Sciatic nerve (tissue), 2 donors: Measurements from ENCODE around the gene GPAM. TPM values are rescaled to one million over a fixed set of nuclear protein-coding genes. Genes with fewer than 3 reads are reported as not detected.

Experiments used
- ATAC-seq: fragments of 200-7000 bp; cut with Tn5 transposase; one replicate; pipeline ENCODE4 v1.9.1; 2020; ENCODE audit warnings: mild to moderate bottlenecking, moderate library complexity
- DNase-seq: peaks from one replicate; pipeline ENCODE4 v3.0.0-alpha.2; 2020; ENCODE audit warnings: low spot score
- intact Hi-C: fragments of 100-400 bp; cut with DNase I; formaldehyde crosslinking; loops from one replicate; pipeline ENCODE4 v1.14.2; 2022
- total RNA-seq: library from RNA; stranded (reverse); fragmentation: NEBNext Ultra II Directional; extraction: Animal tissue kit (Norgen Biotek cat#: 25700); gene quantifications from one replicate; pipeline ENCODE4 v1.2.1, GENCODE V29; 2021
- donor health status: DM: no; HTN: no; CAD: no.
- donor health status: DM: no; HTN: no; CAD: no.

Gene GPAM
- total RNA-seq, 1 donor from 2014 or later, result 71.9 TPM

DNA sequence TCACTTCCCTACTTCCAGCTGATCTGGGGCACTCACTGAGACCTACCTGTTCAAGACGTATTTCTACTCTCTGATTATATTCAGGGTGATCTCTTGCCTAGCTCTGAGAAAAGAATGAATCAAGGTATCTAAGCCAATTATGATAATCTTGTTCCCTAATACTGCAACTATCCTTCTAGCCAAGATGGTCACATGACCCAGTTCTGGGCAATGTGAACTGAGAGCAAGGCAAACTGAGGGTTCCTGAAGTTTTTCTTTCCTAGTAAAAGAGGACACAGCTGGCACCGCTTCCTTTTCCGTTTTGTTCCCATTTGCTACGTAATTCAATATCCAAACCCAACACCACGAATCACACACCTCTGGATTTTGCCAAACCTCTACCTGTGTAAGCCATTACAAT is 5.9 kb upstream of the GPAM start:
- ATAC-seq, result no peak
- intact Hi-C loops, result no loop called here

DNA sequence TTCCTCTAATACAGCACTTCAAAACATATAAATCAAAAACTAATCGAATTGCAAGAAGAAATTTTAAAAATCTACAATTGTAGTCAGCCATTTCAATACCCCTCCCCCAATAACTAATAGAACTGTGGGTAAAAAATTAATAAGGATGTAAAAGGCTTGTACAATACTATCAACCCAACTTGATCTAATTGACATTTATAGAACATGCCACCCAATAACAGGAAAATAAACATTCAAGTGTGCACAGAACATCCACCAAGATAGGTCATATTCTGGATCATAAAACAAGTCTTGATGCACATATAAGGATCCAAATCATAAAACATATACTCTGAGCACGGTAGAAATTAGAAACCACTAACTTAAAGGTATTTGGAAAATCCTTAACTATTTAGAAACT is 4.0 kb upstream of the GPAM start:
- no peak for DNase-seq
- intact Hi-C loops, result no loop called here
- no peak for ATAC-seq

More for the DNA sequence above, 5.9 kb upstream of the GPAM start:
- DNase-seq, result no peak

DNA sequence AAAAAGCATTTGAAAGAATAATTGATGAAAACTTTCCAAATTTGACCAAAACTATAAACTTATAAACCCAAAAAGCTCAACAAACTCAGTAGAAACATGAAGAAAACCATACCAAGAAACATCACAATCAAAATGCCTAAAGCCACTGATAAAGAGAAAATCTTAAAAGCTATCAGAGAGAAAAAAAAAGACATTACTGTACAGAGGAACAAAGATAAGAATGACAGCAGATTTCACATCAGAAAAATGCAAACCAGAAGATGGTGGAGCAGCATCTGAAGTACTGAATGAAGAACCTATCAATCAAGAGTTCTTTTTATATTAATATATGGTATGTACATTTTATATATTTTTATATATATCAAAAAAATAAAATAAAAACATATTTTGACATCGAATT is 2.4 kb upstream of the GPAM start:
- intact Hi-C loops, result no loop called here
- DNase-seq (no peak), ATAC-seq (no peak)

- ATAC-seq (no peak), DNase-seq (no peak)
- intact Hi-C loops, result no loop called here
Measured at GRCh38 chr10:112184379-112184778, 814 bp upstream of the GPAM start.

GRCh38 chr10:112184052-112184371 is 447 bp upstream of the GPAM start:
- intact Hi-C loops, result no loop called here
- no peak for ATAC-seq
- DNase-seq, result no peak

- no peak for ATAC-seq
- intact Hi-C loops, result no loop called here
- no peak for DNase-seq
Measured at GRCh38 chr10:112182784-112183328, 709 bp downstream of the GPAM start.

- no peak for DNase-seq
- intact Hi-C loops, result no loop called here
- ATAC-seq, result no peak
Measured at GRCh38 chr10:112177247-112177646, 6.3 kb downstream of the GPAM start.

DNA sequence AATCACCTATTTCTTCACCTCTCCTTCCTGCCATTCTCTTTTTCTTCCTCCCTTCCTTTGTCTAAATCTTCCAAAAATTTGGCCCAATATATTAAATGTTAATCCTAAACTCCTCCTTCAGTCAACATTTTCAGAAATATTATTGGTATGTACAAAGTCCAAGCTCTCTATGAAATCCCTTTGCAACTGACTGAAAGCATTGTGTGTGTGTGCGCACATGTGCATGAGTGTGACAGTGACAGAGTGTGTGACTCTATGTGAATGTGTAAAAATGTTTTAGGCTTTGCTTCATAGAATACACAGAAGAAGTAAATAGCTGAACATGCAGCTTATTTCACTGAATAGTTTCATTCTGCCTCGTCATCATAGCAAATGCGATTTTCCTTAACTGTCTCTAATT is 7.0 kb downstream of the GPAM start:
- ATAC-seq, result no peak
- no peak for DNase-seq
- intact Hi-C loops, result no loop called here

- ATAC-seq (no peak), DNase-seq (no peak)
- intact Hi-C loops, result no loop called here
Measured at GRCh38 chr10:112175409-112175808, 8.2 kb downstream of the GPAM start.

GRCh38 chr10:112173206-112173605 is 10.4 kb downstream of the GPAM start:
- intact Hi-C loops, result no loop called here
- DNase-seq (no peak), ATAC-seq (no peak)

- ATAC-seq, result no peak
- intact Hi-C loops, result no loop called here
- no peak for DNase-seq
Measured at GRCh38 chr10:112168733-112169132, 14.8 kb downstream of the GPAM start.

DNA sequence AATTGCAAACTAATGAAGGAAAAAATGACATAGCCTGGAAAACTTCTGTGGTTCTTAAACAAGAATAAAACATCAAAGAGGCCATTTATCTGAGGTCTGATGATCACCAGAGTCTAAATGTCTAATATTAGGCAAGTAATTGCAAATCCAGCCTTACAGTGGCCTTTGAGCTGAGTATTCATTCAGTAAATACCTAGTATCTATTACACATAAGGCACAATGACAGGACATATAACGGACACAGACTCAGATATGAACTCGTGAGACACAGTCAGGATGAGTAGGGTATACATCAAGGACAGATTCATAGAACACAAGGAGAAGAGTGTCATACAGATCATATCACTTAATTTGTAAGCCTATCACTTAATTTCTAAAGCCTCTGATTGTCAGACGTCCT is 16.8 kb downstream of the GPAM start:
- DNase-seq (no peak), ATAC-seq (no peak)
- intact Hi-C loops, result no loop called here

GRCh38 chr10:112161757-112162518 is 21.6 kb downstream of the GPAM start:
- ATAC-seq (no peak), DNase-seq (no peak)
- intact Hi-C loops, result no loop called here

GRCh38 chr10:112160834-112161233 is 22.7 kb downstream of the GPAM start:
- ATAC-seq (no peak), DNase-seq (no peak)
- intact Hi-C loops, result no loop called here

DNA sequence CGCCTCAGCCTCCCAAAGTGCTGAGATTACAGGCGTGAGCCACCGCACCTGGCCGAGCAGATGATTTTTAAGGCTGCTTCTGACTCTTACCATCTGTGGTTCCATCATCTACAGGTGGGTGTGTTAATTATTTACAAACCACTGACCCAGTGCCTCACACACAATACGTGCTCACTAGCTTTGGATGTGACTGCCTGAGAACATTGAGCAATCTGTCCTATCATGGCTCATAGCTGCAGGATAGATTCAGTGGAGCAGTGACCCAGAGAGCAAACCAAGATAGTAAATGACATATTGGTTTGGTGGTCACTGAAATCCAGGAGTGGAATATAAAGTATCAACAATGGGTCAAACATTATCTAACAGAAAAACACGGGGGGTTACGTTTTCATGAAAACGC is 24.1 kb downstream of the GPAM start:
- no peak for ATAC-seq
- DNase-seq, result no peak
- intact Hi-C loops, result no loop called here

- ATAC-seq (no peak), DNase-seq (no peak)
- intact Hi-C loops, result no loop called here
Measured at GRCh38 chr10:112151524-112152039, 32.0 kb downstream of the GPAM start.

- DNase-seq, result no peak
- ATAC-seq, result no peak
- intact Hi-C loops, result no loop called here
Measured at GRCh38 chr10:112148331-112148730, 35.2 kb downstream of the GPAM start.

DNA sequence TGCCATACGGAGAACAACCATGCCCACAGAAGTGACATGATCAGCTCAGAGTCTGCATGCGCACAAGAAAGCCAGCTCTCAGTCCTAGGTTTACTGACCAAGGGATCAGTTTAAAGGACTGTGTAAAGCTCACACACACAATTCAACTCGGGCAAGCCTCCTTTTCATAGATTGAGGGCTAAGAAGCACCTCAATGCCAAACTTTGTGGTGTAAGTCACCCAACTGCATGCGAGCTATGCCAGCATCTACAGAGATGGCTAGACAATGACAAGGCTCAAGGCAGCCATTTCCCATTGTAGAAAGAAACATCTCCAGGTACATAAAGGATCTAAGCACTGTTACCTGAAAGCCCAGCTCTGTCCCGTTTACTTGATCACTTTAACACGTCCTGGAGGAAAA is 36.8 kb downstream of the GPAM start:
- DNase-seq, result no peak
- intact Hi-C loops, result no loop called here

GRCh38 chr10:112145263-112145662 is 38.3 kb downstream of the GPAM start:
- intact Hi-C loops, result no loop called here
- no peak for DNase-seq
- no peak for ATAC-seq

More for the DNA sequence above, 36.8 kb downstream of the GPAM start:
- no peak for ATAC-seq

DNA sequence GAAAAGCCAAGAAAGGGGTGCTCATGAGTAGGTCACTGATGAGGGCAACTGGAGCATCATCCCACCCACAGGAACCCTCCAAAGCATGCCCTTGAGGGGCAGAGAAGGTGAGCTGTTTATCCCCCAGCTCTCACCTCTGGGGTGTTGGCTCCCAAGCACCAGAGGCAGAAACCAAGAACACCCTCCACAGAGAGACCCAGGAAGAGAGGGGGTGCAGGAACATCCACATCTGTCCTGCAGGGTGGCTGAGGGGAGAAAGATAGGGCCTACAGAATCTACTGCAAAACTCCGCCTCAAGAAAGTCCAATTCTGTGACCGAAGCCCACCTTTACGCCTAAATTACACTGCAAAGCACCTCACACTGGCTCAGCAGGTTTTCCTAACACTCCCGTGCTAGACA is 40.1 kb downstream of the GPAM start:
- intact Hi-C loops, result no loop called here
- no peak for ATAC-seq

DNA sequence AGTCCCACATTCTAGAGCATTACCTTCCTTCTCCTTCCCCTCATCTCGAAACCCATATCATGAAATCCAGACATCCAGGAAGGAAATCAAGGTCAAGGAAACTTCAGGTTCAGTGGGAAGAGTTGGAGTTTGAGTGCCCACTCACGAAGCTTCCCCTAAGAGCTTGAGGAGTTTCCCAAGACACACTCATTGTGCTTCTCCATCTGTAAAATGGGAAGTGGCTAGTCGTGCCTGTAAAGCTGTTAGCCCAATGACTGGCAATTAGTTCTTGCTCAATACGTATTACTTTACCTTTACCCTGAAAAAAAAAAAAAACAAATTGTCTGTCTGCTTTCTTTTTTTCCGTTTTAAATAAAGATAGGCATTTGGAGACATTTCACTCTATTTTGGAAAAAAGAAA is 42.3 kb downstream of the GPAM start:
- ATAC-seq (no peak), DNase-seq (no peak)
- intact Hi-C loops, result no loop called here

More for the DNA sequence above, 40.1 kb downstream of the GPAM start:
- no peak for DNase-seq
